Dermis lymphatic vessel endothelial cell (primary cell): ENCODE data around the gene DPM3. TPM values are rescaled to one million over a fixed set of nuclear protein-coding genes. Genes with fewer than 3 reads are reported as not detected.

ENCODE experiments used
- total RNA-seq: library from RNA; depleted of rRNA; stranded (reverse); fragments of >200 nt; gene quantifications from 2 replicates; pipeline ENCODE4 v1.2.1, GENCODE V29; 2014

Gene DPM3, protein sequence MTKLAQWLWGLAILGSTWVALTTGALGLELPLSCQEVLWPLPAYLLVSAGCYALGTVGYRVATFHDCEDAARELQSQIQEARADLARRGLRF
- 28.5 and 38.7 TPM in 2 replicates for total RNA-seq

DNA sequence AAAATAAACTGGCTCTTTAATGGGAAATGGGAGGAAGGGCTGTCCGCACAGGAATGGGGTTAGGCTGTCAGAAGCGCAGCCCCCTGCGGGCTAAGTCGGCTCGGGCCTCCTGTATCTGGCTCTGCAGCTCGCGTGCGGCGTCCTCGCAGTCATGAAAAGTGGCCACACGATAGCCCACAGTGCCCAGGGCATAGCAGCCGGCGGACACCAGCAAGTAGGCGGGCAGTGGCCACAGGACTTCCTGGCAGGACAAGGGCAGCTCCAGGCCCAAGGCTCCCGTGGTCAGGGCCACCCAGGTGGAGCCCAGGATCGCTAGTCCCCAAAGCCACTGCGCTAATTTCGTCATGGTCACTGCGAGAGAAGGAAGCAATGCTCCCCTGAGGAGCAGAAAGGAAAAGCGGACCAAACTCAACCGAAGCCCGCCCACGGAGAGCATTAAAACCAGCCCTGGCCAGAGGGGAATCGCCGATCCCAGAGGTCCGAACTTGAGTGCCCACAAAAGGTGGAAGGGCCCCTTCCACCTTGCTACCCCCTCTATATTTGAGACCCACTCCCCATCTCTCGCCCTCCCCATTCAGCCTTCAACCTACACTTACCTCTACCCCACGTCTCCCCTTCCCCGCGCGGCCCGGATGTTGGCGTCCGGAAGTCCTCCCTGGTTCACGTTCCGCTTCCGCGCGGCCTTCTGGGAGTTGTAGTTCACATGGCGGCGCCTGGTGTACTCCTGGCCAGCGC, at the start of gene DPM3:
DPM3 (minus strand) TSS at position 637 of the 735 bp plus-strand sequence; CDS start at position 346, 291 bp downstream.

DNA sequence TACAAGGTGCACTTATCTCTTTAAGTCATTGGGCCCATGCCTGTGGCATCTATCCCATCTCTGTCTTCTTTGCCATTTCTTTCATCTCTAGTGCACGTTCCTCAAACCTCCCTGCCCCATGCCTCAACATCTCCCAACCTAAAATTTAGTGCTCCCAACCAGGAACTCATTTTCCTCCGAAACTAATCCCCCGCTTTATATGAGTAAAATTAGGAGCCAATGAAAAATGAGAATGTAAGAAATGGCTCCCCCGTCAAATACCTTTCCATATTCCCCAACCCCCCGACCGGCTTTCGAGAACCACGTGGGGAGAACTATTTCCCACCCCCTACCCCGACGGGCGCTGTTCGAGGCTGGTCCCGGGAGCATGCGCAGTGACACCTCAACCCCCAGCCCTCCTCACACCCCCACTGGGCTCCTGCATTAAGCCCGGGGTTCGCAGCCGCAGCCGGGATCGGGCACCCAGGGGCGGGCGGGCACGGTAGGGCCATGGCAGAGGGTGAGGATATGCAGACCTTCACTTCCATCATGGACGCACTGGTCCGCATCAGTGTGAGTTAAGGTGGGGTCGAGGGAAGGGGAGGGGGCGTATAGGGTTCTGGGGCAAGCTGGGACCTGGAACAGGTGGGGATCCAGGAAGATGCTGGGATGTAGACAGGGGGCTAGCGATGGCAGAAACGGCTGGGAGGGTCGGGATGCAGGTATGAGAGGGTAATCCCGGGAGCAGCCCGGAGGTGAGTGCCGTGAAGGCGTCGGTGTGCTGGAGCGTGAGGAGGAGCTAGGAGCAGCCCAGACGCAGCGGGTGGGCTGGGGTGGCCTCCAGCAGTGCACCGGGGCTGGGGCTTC, 33.4 kb upstream of the DPM3 start, which contains the start of gene TRIM46:
TRIM46 (plus strand) TSS at position 372 of the 846 bp plus-strand sequence; CDS start at position 490, 118 bp downstream.

DNA sequence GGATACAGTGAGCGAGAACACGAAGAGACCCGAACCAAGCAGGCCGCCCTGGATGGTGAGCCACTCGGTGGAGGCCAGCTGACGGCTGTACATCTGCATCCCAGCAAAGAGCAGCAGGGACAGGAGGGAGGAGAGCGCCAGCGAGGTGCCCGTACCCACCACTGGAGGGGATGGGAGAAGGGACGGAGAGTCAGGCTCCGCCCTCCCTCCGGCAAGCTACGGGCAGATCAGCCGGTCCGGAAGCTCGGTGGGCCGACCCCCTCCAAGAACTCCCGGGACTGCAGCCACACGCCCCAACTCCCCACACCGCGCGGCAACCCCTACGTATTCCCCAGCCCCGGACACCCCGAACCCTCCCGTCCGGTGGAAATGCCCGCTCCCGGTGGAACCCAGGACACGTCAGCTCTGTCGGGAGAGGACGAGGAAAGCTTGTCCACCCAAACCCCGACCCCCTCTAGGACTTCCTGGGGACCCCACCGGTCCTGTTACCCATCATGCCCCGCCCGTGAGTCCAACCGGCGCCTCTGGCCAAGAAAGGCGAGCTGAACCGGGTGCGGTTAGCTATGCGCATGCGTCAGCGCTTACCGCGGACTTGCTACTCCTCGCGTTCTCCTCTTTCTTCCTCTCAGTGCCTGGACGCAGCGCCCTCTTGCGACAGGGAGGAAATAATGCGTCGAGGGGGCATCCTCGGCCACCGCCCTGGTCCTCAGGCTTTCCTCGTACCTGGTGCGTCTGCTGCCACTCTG, 32.6 kb upstream of the DPM3 start, which contains the start of gene KRTCAP2:
KRTCAP2 (minus strand) TSS at position 573 of the 746 bp plus-strand sequence; CDS start at position 493, 80 bp downstream.

DNA sequence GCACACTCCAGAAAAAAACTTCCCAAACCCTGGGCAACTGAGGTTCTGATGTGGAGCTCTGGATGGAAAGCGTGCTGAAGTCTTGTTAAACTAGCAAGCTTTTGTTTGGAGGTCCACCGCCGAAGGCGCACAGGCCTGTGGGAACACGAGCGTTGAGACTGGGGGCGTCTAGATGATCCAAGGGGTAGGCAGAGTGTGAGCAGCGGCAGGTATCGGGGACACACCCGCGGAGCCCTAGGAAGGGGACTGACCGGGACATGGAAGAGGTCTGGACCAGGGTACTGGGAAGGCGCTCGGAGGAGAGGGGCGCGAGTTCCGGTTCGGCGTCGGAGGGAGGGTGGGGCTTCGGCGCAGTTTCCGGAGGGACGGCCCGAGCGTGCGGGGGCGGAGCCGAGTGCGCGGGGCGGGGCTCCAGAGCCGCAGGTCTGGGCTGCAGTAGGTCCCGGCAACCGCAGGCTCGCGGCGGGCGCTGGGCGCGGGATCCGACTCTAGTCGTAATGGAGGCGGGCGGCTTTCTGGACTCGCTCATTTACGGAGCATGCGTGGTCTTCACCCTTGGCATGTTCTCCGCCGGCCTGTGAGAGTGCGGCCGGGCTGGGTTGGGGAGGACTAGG, 4.8 kb downstream of the DPM3 start, which contains the start of gene SLC50A1:
SLC50A1 (plus strand) TSS at position 438 of the 614 bp plus-strand sequence; CDS start at position 498, 60 bp downstream.

DNA sequence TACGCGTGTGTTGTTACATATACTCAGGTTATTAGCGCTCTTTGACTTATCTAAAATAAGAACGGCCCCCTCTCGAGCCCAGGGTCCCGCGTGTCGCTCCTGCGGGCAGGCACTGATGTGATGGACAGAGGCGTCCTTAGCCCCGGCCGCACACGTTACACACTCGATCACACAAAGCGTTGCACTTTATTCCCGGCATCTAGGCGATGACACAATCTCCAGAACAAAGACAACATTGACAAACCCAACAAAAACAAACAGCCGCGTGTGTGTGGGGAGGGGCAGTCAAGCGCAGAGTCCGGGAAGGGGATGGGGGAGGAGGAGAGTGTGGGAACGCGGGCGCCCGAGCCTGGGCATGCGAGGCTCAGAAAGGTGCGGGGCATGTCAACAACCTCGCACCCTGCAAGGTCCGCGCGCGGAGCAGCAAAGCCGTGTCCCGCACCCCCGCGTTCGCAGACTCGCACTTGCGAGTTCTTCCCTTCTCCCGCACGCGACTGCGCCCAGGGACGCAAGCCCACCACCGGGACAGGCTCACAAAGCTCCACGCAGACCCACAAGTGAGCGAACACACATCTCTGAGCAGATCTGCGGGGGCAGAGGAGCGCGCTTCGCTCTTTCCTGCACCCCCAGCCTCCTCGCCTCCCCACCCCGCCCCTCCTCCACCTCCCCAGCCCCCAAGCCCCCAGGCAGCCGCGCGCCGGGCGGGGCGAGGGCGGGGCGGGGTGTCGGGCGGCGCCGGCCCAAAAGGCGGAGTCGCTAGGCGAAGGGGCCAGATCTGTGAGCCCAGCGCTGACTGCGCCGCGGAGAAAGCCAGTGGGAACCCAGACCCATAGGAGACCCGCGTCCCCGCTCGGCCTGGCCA, 13.0 kb downstream of the DPM3 start, which contains the start of gene EFNA1:
EFNA1 (plus strand) TSS at position 772 of the 862 bp plus-strand sequence. CDS start 102 bp downstream, outside the sequence.

Other genes starting within 250 kb of the DPM3 start
- 9.2 and 11.3 TPM in 2 replicates for gene PMVK, start 203.8 kb downstream of the DPM3 start, total RNA-seq
- 109 and 117 TPM in 2 replicates for gene PBXIP1, start 184.4 kb downstream of the DPM3 start, total RNA-seq
- gene PYGO2, start 178.7 kb downstream of the DPM3 start, total RNA-seq = 5.3 and 5.4 TPM in 2 replicates
- gene SHC1, start 169.8 kb downstream of the DPM3 start, total RNA-seq = 253 and 300 TPM in 2 replicates
- gene CKS1B, start 165.8 kb downstream of the DPM3 start, total RNA-seq = 29.0 and 31.8 TPM in 2 replicates
- gene FLAD1, start 157.2 kb downstream of the DPM3 start, total RNA-seq = 16.7 and 18.6 TPM in 2 replicates
- gene LENEP, start 146.9 kb downstream of the DPM3 start, total RNA-seq = 0.43 TPM in 1 of 2 replicates, not detected in the other
- gene ZBTB7B, start 137.7 kb downstream of the DPM3 start, total RNA-seq = 7.0 and 9.8 TPM in 2 replicates
- 0.09 and 0.11 TPM in 2 replicates for gene DCST2, start 106.8 kb downstream of the DPM3 start, total RNA-seq
- not detected in 2 replicates for gene DCST1, start 106.7 kb downstream of the DPM3 start, total RNA-seq
- 97.1 and 129 TPM in 2 replicates for gene ADAM15, start 89.2 kb downstream of the DPM3 start, total RNA-seq
- 13.7 and 15.3 TPM in 2 replicates for gene EFNA4, start 76.8 kb downstream of the DPM3 start, total RNA-seq
- gene EFNA3, start 61.7 kb downstream of the DPM3 start, total RNA-seq = 1.4 and 2.1 TPM in 2 replicates
- 172 and 255 TPM in 2 replicates for gene EFNA1, start 12.7 kb downstream of the DPM3 start, total RNA-seq
- 56.8 and 66.1 TPM in 2 replicates for gene SLC50A1, start 4.7 kb downstream of the DPM3 start, total RNA-seq
- 139 and 143 TPM in 2 replicates for gene KRTCAP2, start 32.8 kb upstream of the DPM3 start, total RNA-seq
- 1.1 and 1.3 TPM in 2 replicates for gene TRIM46, start 33.3 kb upstream of the DPM3 start, total RNA-seq
- gene THBS3, start 67.4 kb upstream of the DPM3 start, total RNA-seq = 12.6 and 13.2 TPM in 2 replicates
- gene MTX1, start 68.2 kb upstream of the DPM3 start, total RNA-seq = 23.5 and 34.1 TPM in 2 replicates
- gene ENTREP3, start 115.0 kb upstream of the DPM3 start, total RNA-seq = 2.4 and 2.5 TPM in 2 replicates
- 25.8 and 28.2 TPM in 2 replicates for gene SCAMP3, start 121.8 kb upstream of the DPM3 start, total RNA-seq
- gene CLK2, start 133.0 kb upstream of the DPM3 start, total RNA-seq = 18.5 and 20.6 TPM in 2 replicates
- gene HCN3, start 136.9 kb upstream of the DPM3 start, total RNA-seq = 0.34 and 0.76 TPM in 2 replicates
- not detected in 2 replicates for gene PKLR, start 160.9 kb upstream of the DPM3 start, total RNA-seq
- 350 and 458 TPM in 2 replicates for gene FDPS, start 168.3 kb upstream of the DPM3 start, total RNA-seq
- 8.2 and 9.2 TPM in 2 replicates for gene RUSC1, start 180.4 kb upstream of the DPM3 start, total RNA-seq